SU-DHL-6 (cell line): ENCODE results near the gene ST8SIA5.

Experiments used
- H2AFZ ChIP-seq: fragments of 200-600 bp; sonication (generic); 2 replicates; pipeline ENCODE4 v1.6.1; 2014; ENCODE audit warnings: low read depth, mild to moderate bottlenecking, moderate library complexity, mixed read lengths, antibody characterized with exemption, low read length; ENCODE audit not compliant: severe bottlenecking
- H3F3A ChIP-seq: fragments of 200-600 bp; shearing (Covaris generic); 2 replicates; pipeline ENCODE4 v1.6.0; 2016; ENCODE audit warnings: antibody characterized with exemption, mild to moderate bottlenecking; ENCODE audit not compliant: insufficient read depth
- H3K27ac ChIP-seq: fragments of 200-600 bp; sonication (generic); 2 replicates; pipeline ENCODE4 v1.5.1; 2016; ENCODE audit warnings: low read depth, mild to moderate bottlenecking, low read length, moderate library complexity, mixed read lengths
- H3K27me3 ChIP-seq: fragments of 200-600 bp; sonication (generic), shearing (Covaris generic); 2 replicates; pipeline ENCODE4 v1.6.0; 2014; ENCODE audit warnings: mild to moderate bottlenecking, low read length
- H3K36me3 ChIP-seq: fragments of 200-600 bp; sonication (generic); 2 replicates; pipeline ENCODE4 v1.6.1; 2014; ENCODE audit warnings: mild to moderate bottlenecking, low read length, mixed read lengths
- H3K4me2 ChIP-seq: fragments of 300-600, 200-600 bp; shearing (Covaris generic), sonication (generic); 2 replicates; pipeline ENCODE4 v1.6.0; 2014; ENCODE audit warnings: low read length, low read depth, mild to moderate bottlenecking; ENCODE audit not compliant: poor library complexity, severe bottlenecking
- H3K4me3 ChIP-seq: fragments of 200-600 bp; sonication (generic); 2 replicates; pipeline ENCODE4 v1.5.1; 2014; ENCODE audit warnings: antibody characterized with exemption, low read length, mild to moderate bottlenecking, mixed read lengths; ENCODE audit not compliant: insufficient read depth, poor library complexity, severe bottlenecking
- H3K79me2 ChIP-seq: fragments of 200-600 bp; sonication (generic); 2 replicates; pipeline ENCODE4 v1.6.1; 2014; ENCODE audit warnings: mild to moderate bottlenecking, low read length, moderate library complexity; ENCODE audit not compliant: insufficient read depth
- H3K9ac ChIP-seq: fragments of 200-600 bp; sonication (generic); 2 replicates; pipeline ENCODE4 v1.7.0; 2014; ENCODE audit warnings: mild to moderate bottlenecking, low read length
- H3K9me2 ChIP-seq: fragments of 200-600 bp; sonication (generic); replicated peaks from 2 replicates; pipeline ENCODE4 v1.6.1; 2014; ENCODE audit warnings: low read length; ENCODE audit not compliant: insufficient read depth
- H3K9me3 ChIP-seq: fragments of 200-600 bp; sonication (generic); 2 replicates; pipeline ENCODE4 v1.6.1; 2014; ENCODE audit warnings: low read length, mixed read lengths; ENCODE audit not compliant: insufficient read depth
- H4K20me1 ChIP-seq: fragments of 200-600 bp; sonication (generic); 2 replicates; pipeline ENCODE4 v1.6.1; 2014; ENCODE audit warnings: low read depth, mild to moderate bottlenecking, antibody characterized with exemption, low read length, moderate library complexity, mixed read lengths
- EZH2phosphoT487 ChIP-seq: fragments of 200-600 bp; sonication (generic), shearing (Covaris generic); conservative IDR thresholded peaks from 2 replicates; pipeline ENCODE4 v1.6.1; 2018; ENCODE audit warnings: mild to moderate bottlenecking, antibody characterized with exemption, low read length, moderate library complexity, mixed read lengths
- TF ChIP-seq, protein P1 (sequence below): fragments of 200-600 bp; sonication (generic); IDR thresholded peaks from one replicate; pipeline ENCODE4 v1.5.1; 2017; ENCODE audit warnings: antibody characterized with exemption, mild to moderate bottlenecking, low read length, moderate library complexity; ENCODE audit not compliant: insufficient read depth, poor library complexity, severe bottlenecking

ST8SIA5 gene

DNA sequence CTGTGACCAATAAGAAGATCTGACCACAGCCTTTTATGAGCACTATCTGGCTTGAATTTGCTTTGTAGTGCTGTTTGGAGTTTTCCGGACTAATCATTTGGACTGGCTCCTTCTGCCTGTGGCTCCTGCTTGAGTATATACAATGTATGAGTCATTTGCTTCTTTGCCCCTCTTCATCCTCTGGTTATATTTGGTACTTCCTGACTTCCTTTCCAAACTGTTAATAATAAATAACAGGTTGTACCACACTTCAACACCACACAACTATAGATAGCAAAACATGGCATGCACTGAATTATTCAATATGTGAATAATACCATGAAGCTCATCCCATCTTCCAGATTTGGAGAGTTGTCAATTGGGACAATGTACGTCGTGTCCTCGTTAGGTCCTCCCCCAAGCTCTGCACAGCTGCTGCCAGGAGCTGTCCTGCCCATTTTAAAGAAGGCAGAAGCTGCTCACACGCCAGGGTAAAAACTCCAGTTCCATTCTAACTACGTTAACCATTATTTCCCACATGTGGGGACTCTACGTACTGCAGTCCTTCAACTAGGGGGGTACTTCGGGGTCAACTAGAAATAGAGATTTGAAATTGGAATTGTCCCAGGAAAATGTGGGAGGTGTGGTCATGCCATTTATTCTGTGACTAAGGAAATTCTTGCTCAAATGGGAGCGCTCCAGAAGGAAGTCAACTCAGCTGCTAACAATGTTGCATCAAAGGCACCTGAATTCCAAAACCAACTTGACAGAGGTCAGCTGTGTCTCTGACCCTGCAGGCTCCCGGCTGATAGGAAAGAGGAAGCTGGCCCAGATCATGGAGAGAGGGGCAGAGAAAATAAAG lies 38.1 kb downstream of the ST8SIA5 start:
- Histone ChIP-seq H2AFZ (no peak overlapping the region), H3K79me2 (no peaks in the 10 kb centered on the region), H4K20me1 (no peaks in the 10 kb centered on the region), H3K9me2 (no peaks in the 10 kb centered on the region), H3K27me3 (no peaks in the 10 kb centered on the region), H3K27ac (no peak overlapping the region), H3K9me3 (no peaks in the 10 kb centered on the region), H3K9ac (no peak overlapping the region), H3K4me2 (no peak overlapping the region), H3F3A (no peaks in the 10 kb centered on the region), H3K36me3 (no peaks in the 10 kb centered on the region), H3K4me3 (no peak overlapping the region)
- TF ChIP-seq, protein P1, sequence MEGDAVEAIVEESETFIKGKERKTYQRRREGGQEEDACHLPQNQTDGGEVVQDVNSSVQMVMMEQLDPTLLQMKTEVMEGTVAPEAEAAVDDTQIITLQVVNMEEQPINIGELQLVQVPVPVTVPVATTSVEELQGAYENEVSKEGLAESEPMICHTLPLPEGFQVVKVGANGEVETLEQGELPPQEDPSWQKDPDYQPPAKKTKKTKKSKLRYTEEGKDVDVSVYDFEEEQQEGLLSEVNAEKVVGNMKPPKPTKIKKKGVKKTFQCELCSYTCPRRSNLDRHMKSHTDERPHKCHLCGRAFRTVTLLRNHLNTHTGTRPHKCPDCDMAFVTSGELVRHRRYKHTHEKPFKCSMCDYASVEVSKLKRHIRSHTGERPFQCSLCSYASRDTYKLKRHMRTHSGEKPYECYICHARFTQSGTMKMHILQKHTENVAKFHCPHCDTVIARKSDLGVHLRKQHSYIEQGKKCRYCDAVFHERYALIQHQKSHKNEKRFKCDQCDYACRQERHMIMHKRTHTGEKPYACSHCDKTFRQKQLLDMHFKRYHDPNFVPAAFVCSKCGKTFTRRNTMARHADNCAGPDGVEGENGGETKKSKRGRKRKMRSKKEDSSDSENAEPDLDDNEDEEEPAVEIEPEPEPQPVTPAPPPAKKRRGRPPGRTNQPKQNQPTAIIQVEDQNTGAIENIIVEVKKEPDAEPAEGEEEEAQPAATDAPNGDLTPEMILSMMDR = no peak
- no peak for TF ChIP-seq EZH2phosphoT487

DNA sequence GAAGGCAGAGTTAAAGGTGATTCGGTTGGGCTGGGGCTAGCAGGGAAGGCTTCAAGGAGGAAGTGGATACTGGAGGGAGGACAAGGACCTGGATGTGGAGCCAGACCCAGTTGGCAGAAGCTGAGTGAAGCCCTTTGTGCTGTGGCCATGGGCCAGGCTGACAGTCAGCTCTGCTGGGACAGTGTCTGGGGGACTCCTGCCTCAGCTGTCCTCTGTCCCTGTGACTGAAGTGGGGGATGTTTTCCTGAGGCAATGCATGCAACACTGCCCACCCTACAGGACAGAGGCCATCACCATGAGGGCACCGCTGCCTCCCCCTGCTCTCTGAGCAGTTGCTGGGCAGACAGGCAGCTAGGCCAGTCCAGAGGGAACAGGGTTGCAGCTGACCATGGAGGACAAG lies 40.0 kb downstream of the ST8SIA5 start:
- Histone ChIP-seq H3K27me3 (no peaks in the 10 kb centered on the region), H3K9ac (no peak overlapping the region), H3K4me3 (no peak overlapping the region), H3K36me3 (no peaks in the 10 kb centered on the region), H3K4me2 (no peak overlapping the region), H3K79me2 (no peaks in the 10 kb centered on the region), H4K20me1 (no peaks in the 10 kb centered on the region), H3K9me2 (no peaks in the 10 kb centered on the region), H3F3A (no peaks in the 10 kb centered on the region), H3K27ac (no peak overlapping the region), H2AFZ (no peak overlapping the region), H3K9me3 (no peaks in the 10 kb centered on the region)
- no peak for TF ChIP-seq EZH2phosphoT487
- TF ChIP-seq, protein P1 = no peak

DNA sequence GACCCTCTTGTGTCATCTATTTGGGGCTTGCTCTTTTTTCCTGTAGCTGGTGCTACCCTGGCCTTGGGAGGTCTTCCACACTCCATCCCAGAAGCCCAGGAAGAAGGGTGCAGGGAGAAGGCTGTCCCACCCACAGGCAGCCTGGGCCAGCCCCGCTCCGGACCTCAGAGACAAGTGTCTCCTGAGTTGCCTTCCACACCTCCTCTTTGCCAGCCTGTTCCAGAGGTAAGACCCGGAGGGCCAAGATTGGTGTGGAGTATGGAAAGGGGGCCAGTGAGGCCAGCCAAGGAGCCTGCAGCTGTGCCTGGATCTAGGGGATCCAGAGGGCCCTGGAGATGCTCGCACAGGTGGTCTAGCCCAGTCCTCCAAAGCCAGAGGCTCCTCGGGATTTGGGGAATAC lies 40.5 kb downstream of the ST8SIA5 start:
- Histone ChIP-seq H3K27ac (no peak overlapping the region), H3K27me3 (no peaks in the 10 kb centered on the region), H3K36me3 (no peaks in the 10 kb centered on the region), H3K9me3 (no peaks in the 10 kb centered on the region), H3F3A (no peaks in the 10 kb centered on the region), H3K4me2 (no peak overlapping the region), H3K9me2 (no peaks in the 10 kb centered on the region), H2AFZ (no peak overlapping the region), H4K20me1 (no peaks in the 10 kb centered on the region), H3K4me3 (no peak overlapping the region), H3K9ac (no peak overlapping the region), H3K79me2 (no peaks in the 10 kb centered on the region)
- no peak for TF ChIP-seq EZH2phosphoT487
- TF ChIP-seq, protein P1 = no peak
